GM12878 (cell line): ENCODE data around the gene ZNF768. TPM values are rescaled to one million over a fixed set of nuclear protein-coding genes. Genes with fewer than 3 reads are reported as not detected.
A peak's percentile ranks its signal among the peaks of the same experiment; 100 is the strongest.

Source experiments
- ATF2 ChIP-seq: IDR thresholded peaks from 2 replicates; pipeline ENCODE4 v1.6.1; 2012; ENCODE audit warnings: low read length, inconsistent platforms
- CBFB ChIP-seq: IDR thresholded peaks from 2 replicates; pipeline ENCODE4 v1.6.1; 2016; ENCODE audit warnings: antibody characterized with exemption, low read depth
- CREM ChIP-seq: IDR thresholded peaks from 2 replicates; pipeline ENCODE4 v1.6.1; 2014; ENCODE audit warnings: antibody characterized with exemption, low read depth
- IKZF1 ChIP-seq: fragments of 450-650 bp; conservative IDR thresholded peaks from 2 replicates; pipeline ENCODE4 v1.6.1; 2017; ENCODE audit warnings: antibody characterized with exemption, mild to moderate bottlenecking
- KAT2A ChIP-seq: conservative IDR thresholded peaks from 2 replicates; pipeline ENCODE4 v1.6.1; 2011; ENCODE audit warnings: low read depth, low read length; ENCODE audit not compliant: control insufficient read depth
- KDM1A ChIP-seq: fragments of 200-600 bp; sonication (generic); IDR thresholded peaks from 2 replicates; pipeline ENCODE4 v1.6.1; 2016; ENCODE audit warnings: borderline replicate concordance
- MXI1 ChIP-seq: fragments of 150-350 bp; IDR thresholded peaks from 2 replicates; pipeline ENCODE4 v1.6.1; 2011; ENCODE audit warnings: low read depth, mild to moderate bottlenecking, inconsistent platforms, low read length, improper control_type of control experiment
- MYB ChIP-seq: fragments of 150-350 bp; IDR thresholded peaks from 2 replicates; pipeline ENCODE4 v1.6.1; 2014; ENCODE audit warnings: mild to moderate bottlenecking, low read depth, low read length, borderline replicate concordance
- MYC ChIP-seq: IDR thresholded peaks from 2 replicates; pipeline ENCODE4 v1.6.1; 2011; ENCODE audit warnings: mild to moderate bottlenecking, low read length, moderate library complexity, inconsistent platforms; ENCODE audit not compliant: insufficient read depth, insufficient replicate concordance, insufficient read length, severe bottlenecking
- NR2F1 ChIP-seq: fragments of 450-650 bp; conservative IDR thresholded peaks from 2 replicates; pipeline ENCODE4 v1.6.1; 2017; ENCODE audit warnings: mild to moderate bottlenecking
- PKNOX1 ChIP-seq: fragments of 450-650 bp; IDR thresholded peaks from 2 replicates; pipeline ENCODE4 v1.6.1; 2016; ENCODE audit warnings: mild to moderate bottlenecking
- PRDM15 ChIP-seq: fragments of 450-650 bp; formaldehyde crosslinking; IDR thresholded peaks from 2 replicates; pipeline ENCODE4 v1.4.0; 2020; ENCODE audit warnings: mild to moderate bottlenecking, moderate library complexity
- RAD21 ChIP-seq: IDR thresholded peaks from 2 replicates; pipeline ENCODE4 v1.6.1; 2011; ENCODE audit warnings: mild to moderate bottlenecking, low read depth, low read length, moderate library complexity; ENCODE audit not compliant: insufficient read depth
- RAD51 ChIP-seq: fragments of 450-650 bp; IDR thresholded peaks from 2 replicates; pipeline ENCODE4 v1.6.1; 2016; ENCODE audit warnings: moderate library complexity, mild to moderate bottlenecking, inconsistent platforms
- SMARCA5 ChIP-seq: fragments of 450-650 bp; IDR thresholded peaks from 2 replicates; pipeline ENCODE4 v1.6.1; 2017; ENCODE audit warnings: mild to moderate bottlenecking
- USF1 ChIP-seq: IDR thresholded peaks from 2 replicates; pipeline ENCODE4 v1.6.1; 2011; ENCODE audit warnings: borderline replicate concordance, low read depth, mild to moderate bottlenecking, moderate library complexity, mixed read lengths, low read length; ENCODE audit not compliant: insufficient read depth; ENCODE audit errors: extremely low read length
- ZBTB11 ChIP-seq: fragments of 450-650 bp; formaldehyde crosslinking; IDR thresholded peaks from 2 replicates; pipeline ENCODE4 v1.5.0; 2022; ENCODE audit warnings: mild to moderate bottlenecking, missing genetic modification characterization
- ZNF24 ChIP-seq: fragments of 450-650 bp; IDR thresholded peaks from 2 replicates; pipeline ENCODE4 v1.6.1; 2017; ENCODE audit warnings: antibody characterized with exemption, mild to moderate bottlenecking
- ZNF384 ChIP-seq: IDR thresholded peaks from 2 replicates; pipeline ENCODE4 v1.6.1; 2012; ENCODE audit warnings: low read depth, mild to moderate bottlenecking, low read length, improper control_type of control experiment, borderline replicate concordance
- polyA plus RNA-seq, 11 experiments: library from polyadenylated mRNA; depleted of rRNA in 4 of 11; unstranded in 6 of 11; stranded (reverse) in 5 of 11; fragments of >200 nt; fragmentation: Nextera tagmentation in 4 of 11; fragmentation: Illumina TruSeq in 1 of 11; extraction: Ambion mirVana in 4 of 11; extraction: Trizol in 1 of 11; gene quantifications; 1 replicate in 1 of 11; 2 replicates in 10 of 11; pipeline versions ENCODE4 v1.2.1 to v1.2.3, GENCODE V29; 2011 to 2016; ENCODE audit warnings: inconsistent platforms in 2 of 11, missing spikeins in 2 of 11, low read depth in 1 of 11
- total RNA-seq, 4 experiments: library from RNA; depleted of rRNA in 3 of 4; stranded (reverse); fragments of >200 nt in 3 of 4; fragmentation: Illumina TruSeq in 1 of 4; extraction: Trizol in 1 of 4; gene quantifications; 2 replicates each; pipeline versions ENCODE4 v1.2.1 to v1.2.3, GENCODE V29; 2013 to 2021

The ZNF768 gene
- total and polyA plus RNA-seq, 10 of the 15 experiments (the other 5 are each of a cell fraction or from before 2014, with no cell fraction given), result 0.05 to 23.1 (median 9.1) TPM

GRCh38 chr16:30526823-30527634 lies 663 bp upstream of the ZNF768 start (continued):
- TF ChIP-seq ZBTB11 (CRISPR knock-in tag) (peak; percentile 85), CBFB (no peak), RAD51 (no peak; the same call in 1 of the 2 replicates), PKNOX1 (peak; percentile 75), MXI1 (peak; percentile 89; the same call in 1 of the 2 replicates), RAD21 (no peak), NR2F1 (peak; percentile 92), IKZF1 (peak; percentile 81), KAT2A (no peak), SMARCA5 (peak; percentile 35; the same call in 1 of the 2 replicates), MYB (no peak), KDM1A (no peak), USF1 (peak; percentile 47), MYC (no peak), ZNF24 (no peak), ATF2 (no peak), PRDM15 (no peak), CREM (peak; percentile 54; the same call in 1 of the 2 replicates), ZNF384 (no peak)
